SK-N-MC (cell line): Measurements from ENCODE around the gene PRKN.

Experiments
- EZH2 ChIP-seq: fragments of 200-600 bp; sonication (generic); IDR thresholded peaks from one replicate; pipeline ENCODE4 v1.6.1; 2017; ENCODE audit warnings: antibody characterized with exemption
- POLR2AphosphoS5 ChIP-seq: IDR thresholded peaks from 2 replicates; pipeline ENCODE4 v1.6.1; 2012; ENCODE audit warnings: mild to moderate bottlenecking, low read depth, low read length, borderline replicate concordance

DNA sequence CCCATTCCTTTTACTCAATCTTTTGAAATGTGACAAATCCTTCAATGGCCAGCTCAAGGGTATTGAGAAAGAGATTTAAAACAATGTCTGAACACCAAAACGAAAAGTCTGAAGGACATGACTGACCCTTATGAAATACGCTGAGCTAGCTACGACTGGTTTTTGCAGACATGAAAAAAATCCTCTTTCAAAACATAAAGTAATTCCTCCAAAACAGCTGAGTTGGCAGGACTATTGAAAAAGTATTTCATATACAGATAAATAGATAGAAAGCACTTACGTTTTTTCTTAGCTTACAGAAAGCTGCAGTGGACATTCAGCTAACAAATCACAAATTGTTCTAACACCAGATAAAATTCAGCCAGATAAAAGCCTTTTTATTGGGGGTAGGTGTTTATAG, 751.0 kb downstream of the PRKN start:
- TF ChIP-seq POLR2AphosphoS5: no peak
- no peak for TF ChIP-seq EZH2
